C4-2B (cell line): Measurements from ENCODE around the gene SYNDIG1.

Source experiments
- CTCF ChIP-seq: fragments of 450-650 bp; conservative IDR thresholded peaks from 2 replicates; pipeline ENCODE4 v1.5.1; 2017; ENCODE audit warnings: mild to moderate bottlenecking
- ZFX ChIP-seq: fragments of 450-650 bp; IDR thresholded peaks from 2 replicates; pipeline ENCODE4 v1.6.1; 2017

- TF ChIP-seq CTCF (no peak), ZFX (no peak)
Observed at GRCh38 chr20:24581443-24582170, 112.2 kb downstream of the SYNDIG1 start.
